DND-41 (cell line): Measurements from ENCODE around the gene IFITM2.
A peak's percentile ranks its signal among the peaks of the same experiment; 100 is the strongest.

Source experiments
- ATAC-seq: fragments of 200-7000 bp; cut with Tn5 transposase; 3 replicates; pipeline ENCODE4 v1.9.1; 2021; ENCODE audit warnings: low read depth; ENCODE audit not compliant: insufficient read depth
- DNase-seq: peaks from one replicate; pipeline ENCODE4 v3.0.0-alpha.2; 2020
- H2AFZ ChIP-seq: 2 replicates; pipeline ENCODE4 v1.6.0; 2012; ENCODE audit warnings: low read depth, low read length
- H3K27ac ChIP-seq: 2 replicates; pipeline ENCODE4 v1.5.1; 2012; ENCODE audit warnings: low read length, inconsistent platforms
- H3K27me3 ChIP-seq: fragments of 200-600 bp; sonication (generic); 2 replicates; pipeline ENCODE4 v1.6.0; 2012; ENCODE audit warnings: low read length, mild to moderate bottlenecking, inconsistent platforms; ENCODE audit not compliant: insufficient read depth, poor library complexity
- H3K36me3 ChIP-seq: 2 replicates; pipeline ENCODE4 v1.5.1; 2012; ENCODE audit warnings: low read length, inconsistent platforms; ENCODE audit not compliant: insufficient read depth
- H3K4me1 ChIP-seq: 2 replicates; pipeline ENCODE4 v1.5.1; 2012; ENCODE audit warnings: mild to moderate bottlenecking, low read length; ENCODE audit not compliant: insufficient read depth
- H3K4me2 ChIP-seq: 2 replicates; pipeline ENCODE4 v1.6.0; 2012; ENCODE audit warnings: mild to moderate bottlenecking, moderate library complexity, low read length, inconsistent platforms; ENCODE audit not compliant: insufficient read depth
- H3K4me3 ChIP-seq, 2 experiments: fragments of 200-600 bp in 1 of 2; shearing (Covaris generic) in 1 of 2; 2 replicates each; pipeline ENCODE4 v1.5.1; 2012 to 2016; ENCODE audit warnings: inconsistent platforms in 2 of 2, low read length in 2 of 2, mild to moderate bottlenecking in 2 of 2, low read depth in 1 of 2, moderate library complexity in 1 of 2
- H3K79me2 ChIP-seq: 2 replicates; pipeline ENCODE4 v1.6.0; 2012; ENCODE audit warnings: low read length, inconsistent platforms; ENCODE audit not compliant: insufficient read depth
- H3K9ac ChIP-seq: 2 replicates; pipeline ENCODE4 v1.6.0; 2012; ENCODE audit warnings: low read depth, mild to moderate bottlenecking, inconsistent platforms, low read length, moderate library complexity
- H3K9me3 ChIP-seq: 2 replicates; pipeline ENCODE4 v1.5.1; 2012; ENCODE audit warnings: low read length, moderate library complexity, mild to moderate bottlenecking, inconsistent platforms; ENCODE audit not compliant: insufficient read depth, severe bottlenecking
- H4K20me1 ChIP-seq: 2 replicates; pipeline ENCODE4 v1.6.0; 2012; ENCODE audit warnings: low read length; ENCODE audit not compliant: insufficient read depth
- EZH2 ChIP-seq: IDR thresholded peaks from 3 replicates; pipeline ENCODE4 v1.6.1; 2012; ENCODE audit warnings: borderline replicate concordance, low read depth, mild to moderate bottlenecking, moderate library complexity, low read length, inconsistent platforms; ENCODE audit not compliant: severe bottlenecking
- TF ChIP-seq, protein P1 (sequence below): IDR thresholded peaks from 2 replicates; pipeline ENCODE4 v1.5.1; 2012; ENCODE audit warnings: borderline replicate concordance, low read length, moderate library complexity, mild to moderate bottlenecking; ENCODE audit not compliant: poor library complexity, severe bottlenecking; ENCODE audit errors: extremely low read depth

The IFITM2 gene

DNA sequence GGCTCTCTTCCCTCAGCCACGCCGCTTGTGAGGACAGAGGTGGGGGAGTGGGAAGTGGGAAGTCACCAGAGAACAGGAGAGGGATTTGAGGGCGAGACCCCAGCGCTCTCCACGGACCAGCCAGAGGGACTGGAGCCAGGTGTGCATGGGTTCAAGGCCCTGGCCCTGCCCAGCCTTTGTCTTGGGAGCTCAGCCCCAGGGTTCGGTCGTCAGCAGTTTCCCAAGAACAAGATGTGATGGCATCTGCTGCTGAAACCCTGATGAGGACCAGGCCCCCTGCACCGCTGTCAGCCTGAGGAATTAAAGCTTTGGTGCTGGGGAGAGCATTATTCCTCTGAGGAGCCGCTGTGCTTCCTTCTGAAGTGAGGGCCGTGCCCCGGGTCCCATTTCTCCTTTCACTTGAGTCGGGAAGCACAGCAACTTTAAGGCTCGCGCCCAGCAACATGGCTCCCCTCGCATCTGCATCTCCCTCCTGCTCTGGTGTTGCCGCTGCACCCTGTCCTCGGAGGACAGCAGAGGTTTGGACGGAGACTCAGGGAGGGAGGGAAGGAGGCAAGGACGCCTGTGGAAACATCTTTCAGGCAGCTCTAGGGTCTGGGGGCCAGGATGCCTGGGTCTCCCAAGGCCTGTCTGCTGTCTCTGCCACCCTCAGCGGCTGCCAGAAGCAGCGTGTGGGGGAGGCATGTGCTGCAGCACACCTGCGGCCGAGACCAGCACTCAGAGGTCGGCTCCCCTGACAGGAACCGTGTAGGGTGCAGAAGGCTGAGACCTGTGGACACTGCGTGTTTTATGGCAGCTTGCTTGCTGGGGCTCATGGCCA, 12.1 kb upstream of the IFITM2 start:
- DNase-seq (no peak), ATAC-seq (no peak)
- Histone ChIP-seq H3K9me3 (no peaks in the 10 kb centered on the region), H3K4me1 (peaks cover 15% of the 10 kb centered on the region), H3K27me3 (peaks cover 7% of the 10 kb centered on the region), H2AFZ (no peak overlapping the region), H3K4me2 (no peak overlapping the region), H3K36me3 (peaks cover 32% of the 10 kb centered on the region), H3K79me2 (no peaks in the 10 kb centered on the region), H4K20me1 (peaks cover 10% of the 10 kb centered on the region), H3K9ac (no peak overlapping the region), H3K4me3 (no peak overlapping the region), H3K27ac (no peak overlapping the region)
- no peak for TF ChIP-seq EZH2
- TF ChIP-seq, protein P1, sequence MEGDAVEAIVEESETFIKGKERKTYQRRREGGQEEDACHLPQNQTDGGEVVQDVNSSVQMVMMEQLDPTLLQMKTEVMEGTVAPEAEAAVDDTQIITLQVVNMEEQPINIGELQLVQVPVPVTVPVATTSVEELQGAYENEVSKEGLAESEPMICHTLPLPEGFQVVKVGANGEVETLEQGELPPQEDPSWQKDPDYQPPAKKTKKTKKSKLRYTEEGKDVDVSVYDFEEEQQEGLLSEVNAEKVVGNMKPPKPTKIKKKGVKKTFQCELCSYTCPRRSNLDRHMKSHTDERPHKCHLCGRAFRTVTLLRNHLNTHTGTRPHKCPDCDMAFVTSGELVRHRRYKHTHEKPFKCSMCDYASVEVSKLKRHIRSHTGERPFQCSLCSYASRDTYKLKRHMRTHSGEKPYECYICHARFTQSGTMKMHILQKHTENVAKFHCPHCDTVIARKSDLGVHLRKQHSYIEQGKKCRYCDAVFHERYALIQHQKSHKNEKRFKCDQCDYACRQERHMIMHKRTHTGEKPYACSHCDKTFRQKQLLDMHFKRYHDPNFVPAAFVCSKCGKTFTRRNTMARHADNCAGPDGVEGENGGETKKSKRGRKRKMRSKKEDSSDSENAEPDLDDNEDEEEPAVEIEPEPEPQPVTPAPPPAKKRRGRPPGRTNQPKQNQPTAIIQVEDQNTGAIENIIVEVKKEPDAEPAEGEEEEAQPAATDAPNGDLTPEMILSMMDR: no peak

DNA sequence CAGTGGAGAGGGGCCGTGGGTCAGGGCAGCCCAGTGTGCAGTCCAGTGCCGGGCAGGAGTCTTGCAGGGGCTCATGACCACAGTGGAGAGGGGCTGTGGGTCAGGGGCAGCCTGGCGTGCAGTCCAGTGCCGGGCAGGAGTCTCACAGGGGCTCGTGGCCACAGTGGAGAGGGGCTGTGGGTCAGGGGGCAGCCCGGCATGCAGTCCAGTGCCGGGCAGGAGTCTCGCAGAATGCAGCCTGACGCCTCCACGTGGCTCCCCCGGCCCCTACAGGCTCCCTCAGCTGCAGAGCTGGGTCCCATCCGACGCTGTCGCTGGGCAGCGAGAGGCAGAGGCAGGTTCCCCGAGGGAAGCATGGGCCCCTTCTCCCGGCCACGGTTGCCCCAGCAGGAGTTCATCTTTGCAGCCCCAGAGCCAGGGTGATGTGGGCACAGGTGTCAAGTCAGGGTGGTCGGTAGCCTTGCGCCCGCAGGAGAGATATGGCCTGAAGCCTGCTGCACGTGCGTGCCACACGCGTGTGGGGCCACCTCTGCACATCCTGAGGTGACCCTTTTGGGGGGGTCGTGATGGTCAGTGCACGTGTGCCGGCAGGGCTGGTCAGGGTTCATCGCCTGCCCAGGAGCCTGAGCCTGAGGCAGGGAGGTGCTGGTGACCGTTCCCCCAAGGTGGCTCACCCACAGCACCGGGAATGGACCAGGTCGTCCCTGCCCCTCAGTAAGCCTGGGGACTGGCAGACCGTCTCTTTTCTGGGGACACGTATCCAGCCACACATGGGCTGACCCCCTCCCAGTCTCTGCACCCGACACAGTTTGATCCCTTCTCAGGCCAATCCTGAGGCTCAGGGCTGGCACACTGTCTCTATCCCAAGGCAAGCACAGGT, 11.2 kb upstream of the IFITM2 start:
- H3K36me3 ChIP-seq: peaks cover 28% of the 10 kb centered on the region
- no peak overlapping the region for H3K9ac ChIP-seq
- TF ChIP-seq, protein P1: no peak
- TF ChIP-seq EZH2: no peak
- no peak overlapping the region for H2AFZ ChIP-seq
- DNase-seq (no peak), ATAC-seq (no peak)
- H3K4me1 ChIP-seq: peaks cover 6% of the 10 kb centered on the region; the same call in 1 of the 2 replicates
- no peak overlapping the region for H3K4me2 ChIP-seq
- no peak overlapping the region for H3K27ac ChIP-seq
- H3K4me3 ChIP-seq: no peak overlapping the region
- H3K9me3 ChIP-seq: no peaks in the 10 kb centered on the region
- H4K20me1 ChIP-seq: peaks cover 10% of the 10 kb centered on the region
- H3K27me3 ChIP-seq: peaks cover 7% of the 10 kb centered on the region
- no peaks in the 10 kb centered on the region for H3K79me2 ChIP-seq

DNA sequence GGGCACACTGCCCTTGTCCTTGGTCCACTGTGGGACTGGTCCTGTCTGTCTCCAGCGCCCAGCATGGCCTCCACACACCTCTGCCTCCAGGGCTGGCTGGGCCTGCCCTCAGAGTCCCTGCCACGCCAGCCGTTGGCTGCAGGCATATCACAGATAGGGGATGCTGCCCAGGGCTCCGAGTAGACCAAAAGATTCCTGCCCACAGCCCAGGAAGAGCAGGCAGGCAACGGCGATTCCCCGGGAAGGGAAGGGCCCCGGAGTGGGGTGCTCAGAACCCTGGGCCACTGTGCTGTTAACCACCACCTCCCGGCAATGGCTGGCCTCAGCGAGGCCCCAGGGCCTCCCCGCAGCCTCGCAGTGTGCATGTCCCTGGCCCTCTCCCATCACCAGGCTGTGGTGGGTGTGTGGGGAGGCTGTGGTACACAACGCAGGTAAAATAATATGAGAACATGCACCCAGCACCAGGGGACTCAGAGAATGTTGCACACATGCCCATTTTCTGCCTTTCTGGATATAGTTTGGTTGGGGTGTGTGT, 10.5 kb upstream of the IFITM2 start:
- no peak overlapping the region for H3K4me2 ChIP-seq
- TF ChIP-seq EZH2: no peak
- TF ChIP-seq, protein P1: no peak
- DNase-seq (no peak), ATAC-seq (peak; percentile 12; the same call in 1 of the 3 replicates)
- peaks cover 10% of the 10 kb centered on the region for H4K20me1 ChIP-seq
- H3K27me3 ChIP-seq: peaks cover 7% of the 10 kb centered on the region
- no peak overlapping the region for H3K9ac ChIP-seq
- H3K4me1 ChIP-seq: peaks cover 3% of the 10 kb centered on the region; the same call in 1 of the 2 replicates
- H3K79me2 ChIP-seq: no peaks in the 10 kb centered on the region
- no peaks in the 10 kb centered on the region for H3K9me3 ChIP-seq
- H3K36me3 ChIP-seq: peaks cover 21% of the 10 kb centered on the region
- no peak overlapping the region for H3K27ac ChIP-seq
- no peak overlapping the region for H2AFZ ChIP-seq
- H3K4me3 ChIP-seq: no peak overlapping the region
